Endodermal cell (in vitro differentiated cells): ENCODE data around the gene P2RX1. TPM values are rescaled to one million over a fixed set of nuclear protein-coding genes. Genes with fewer than 3 reads are reported as not detected.

Experiments
- DNase-seq: peaks from one replicate; pipeline ENCODE4 v3.0.0-alpha.2; 2017
- H3K27ac ChIP-seq: 2 replicates; pipeline ENCODE4 v1.5.1; 2013; ENCODE audit warnings: mild to moderate bottlenecking, low read depth, low read length, moderate library complexity
- H3K27me3 ChIP-seq: 2 replicates; pipeline ENCODE4 v1.6.1; 2013; ENCODE audit warnings: mild to moderate bottlenecking, low read length, moderate library complexity; ENCODE audit not compliant: insufficient read depth, control insufficient read depth, poor library complexity, severe bottlenecking
- H3K36me3 ChIP-seq: 2 replicates; pipeline ENCODE4 v1.7.0; 2013; ENCODE audit warnings: mild to moderate bottlenecking, low read length, moderate library complexity; ENCODE audit not compliant: control insufficient read depth, insufficient read depth
- H3K4me1 ChIP-seq: one replicate; pipeline ENCODE4 v1.7.0; 2013; ENCODE audit warnings: low read length; ENCODE audit not compliant: control insufficient read depth, insufficient read depth
- H3K4me3 ChIP-seq: 2 replicates; pipeline ENCODE4 v1.5.1; 2013; ENCODE audit warnings: mild to moderate bottlenecking, low read length, moderate library complexity
- H3K9ac ChIP-seq: 2 replicates; pipeline ENCODE4 v1.6.1; 2013; ENCODE audit warnings: mild to moderate bottlenecking, low read length, moderate library complexity; ENCODE audit not compliant: poor library complexity, severe bottlenecking; ENCODE audit errors: extremely low read depth
- H3K9me3 ChIP-seq: 2 replicates; pipeline ENCODE4 v1.6.1; 2013; ENCODE audit warnings: mild to moderate bottlenecking, low read length, moderate library complexity; ENCODE audit not compliant: control insufficient read depth
- H3K27ac Mint-ChIP-seq: 2 replicates; pipeline ENCODE4 v1.8.0; 2020; ENCODE audit warnings: mixed read lengths
- H3K27me3 Mint-ChIP-seq: 2 replicates; pipeline ENCODE4 v1.8.0; 2021; ENCODE audit warnings: mild to moderate bottlenecking, mixed read lengths; ENCODE audit not compliant: insufficient read depth
- H3K36me3 Mint-ChIP-seq: 2 replicates; pipeline ENCODE4 v1.8.0; 2020; ENCODE audit warnings: low read depth, mixed read lengths
- H3K4me1 Mint-ChIP-seq: 2 replicates; pipeline ENCODE4 v1.8.0; 2020; ENCODE audit warnings: mixed read lengths
- H3K4me3 Mint-ChIP-seq: 2 replicates; pipeline ENCODE4 v1.8.0; 2020; ENCODE audit warnings: mild to moderate bottlenecking, moderate library complexity, mixed read lengths
- H3K9me3 Mint-ChIP-seq: 2 replicates; pipeline ENCODE4 v1.8.0; 2020; ENCODE audit warnings: mild to moderate bottlenecking, mixed read lengths
- WGBS, 2 experiments: methylation state at CpG; one replicate each; pipeline versions ENCODE4 v1.1.5 to v1.1.7; 2013; ENCODE audit warnings: missing lambda C conversion rate in 2 of 2, mixed read lengths in 1 of 2; ENCODE audit not compliant: insufficient coverage in 1 of 2, insufficient read length in 1 of 2; 5-methylcytosine and 5-hydroxymethylcytosine counted together
- total RNA-seq, 2 donors: library from RNA; stranded (reverse); fragmentation: NEBNext Ultra II Directional in 1 of 2; extraction: Animal tissue kit (Norgen Biotek cat#: 25700) in 1 of 2; gene quantifications; 2 replicates in 1 of 2; 3 replicates in 1 of 2; pipeline ENCODE4 v1.2.1, GENCODE V29; 2021
- TF ChIP-seq, protein P1 (sequence below): fragments of 200-600 bp; sonication (generic); conservative IDR thresholded peaks from 2 replicates; pipeline ENCODE4 v1.5.0; 2021; ENCODE audit warnings: antibody characterized with exemption, mild to moderate bottlenecking

The P2RX1 gene
- total RNA-seq, 2 donors from 2014 or later: not detected

DNA sequence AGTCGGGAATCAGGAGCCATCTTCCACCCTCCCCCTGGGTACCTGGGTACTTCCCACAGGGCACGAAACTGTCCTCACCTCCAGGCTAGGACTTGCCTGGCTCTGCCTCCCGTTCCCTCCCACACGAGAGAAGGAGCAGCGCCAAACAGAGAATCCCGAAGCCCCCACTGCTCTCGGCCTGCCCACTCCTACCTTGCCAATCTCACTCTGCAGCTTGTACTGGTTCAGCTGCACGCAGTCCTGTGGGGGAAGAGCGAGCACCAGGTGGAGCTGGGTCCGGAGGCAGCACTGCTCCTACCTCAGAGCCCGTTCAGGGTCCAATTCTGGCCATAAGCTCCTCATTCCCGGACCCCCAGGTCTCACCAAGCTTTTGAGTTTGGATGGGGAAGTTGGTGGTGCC lies 32.1 kb downstream of the P2RX1 start:
- H3K27ac ChIP-seq: no peak overlapping the region
- H3K36me3 ChIP-seq: no peaks in the 10 kb centered on the region
- H3K36me3 Mint-ChIP-seq: no peaks in the 10 kb centered on the region
- H3K4me3 Mint-ChIP-seq: no peak overlapping the region
- whole genome bisulfite sequencing, 2 experiments: 87 to 88% methylated on average over 10 to 12 of the region's 12 CpGs
- H3K9me3 ChIP-seq: no peaks in the 10 kb centered on the region
- no peaks in the 10 kb centered on the region for H3K9me3 Mint-ChIP-seq
- no peak overlapping the region for H3K9ac ChIP-seq
- peaks cover 8% of the 10 kb centered on the region for H3K4me1 Mint-ChIP-seq
- H3K4me1 ChIP-seq: no peaks in the 10 kb centered on the region
- no peaks in the 10 kb centered on the region for H3K27me3 ChIP-seq
- TF ChIP-seq, protein P1, sequence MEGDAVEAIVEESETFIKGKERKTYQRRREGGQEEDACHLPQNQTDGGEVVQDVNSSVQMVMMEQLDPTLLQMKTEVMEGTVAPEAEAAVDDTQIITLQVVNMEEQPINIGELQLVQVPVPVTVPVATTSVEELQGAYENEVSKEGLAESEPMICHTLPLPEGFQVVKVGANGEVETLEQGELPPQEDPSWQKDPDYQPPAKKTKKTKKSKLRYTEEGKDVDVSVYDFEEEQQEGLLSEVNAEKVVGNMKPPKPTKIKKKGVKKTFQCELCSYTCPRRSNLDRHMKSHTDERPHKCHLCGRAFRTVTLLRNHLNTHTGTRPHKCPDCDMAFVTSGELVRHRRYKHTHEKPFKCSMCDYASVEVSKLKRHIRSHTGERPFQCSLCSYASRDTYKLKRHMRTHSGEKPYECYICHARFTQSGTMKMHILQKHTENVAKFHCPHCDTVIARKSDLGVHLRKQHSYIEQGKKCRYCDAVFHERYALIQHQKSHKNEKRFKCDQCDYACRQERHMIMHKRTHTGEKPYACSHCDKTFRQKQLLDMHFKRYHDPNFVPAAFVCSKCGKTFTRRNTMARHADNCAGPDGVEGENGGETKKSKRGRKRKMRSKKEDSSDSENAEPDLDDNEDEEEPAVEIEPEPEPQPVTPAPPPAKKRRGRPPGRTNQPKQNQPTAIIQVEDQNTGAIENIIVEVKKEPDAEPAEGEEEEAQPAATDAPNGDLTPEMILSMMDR: no peak
- H3K27ac Mint-ChIP-seq: no peak overlapping the region
- no peak overlapping the region for H3K4me3 ChIP-seq
- DNase-seq: no peak
- peaks cover 7% of the 10 kb centered on the region for H3K27me3 Mint-ChIP-seq

- Histone ChIP-seq H3K27ac (no peak overlapping the region), H3K4me3 (no peak overlapping the region), H3K9ac (no peak overlapping the region), H3K9me3 (no peaks in the 10 kb centered on the region), H3K27me3 (no peaks in the 10 kb centered on the region), H3K4me1 (no peaks in the 10 kb centered on the region), H3K36me3 (no peaks in the 10 kb centered on the region)
- Mint-ChIP-seq H3K36me3 (peaks cover 2% of the 10 kb centered on the region), H3K4me1 (peaks cover 10% of the 10 kb centered on the region), H3K27ac (peak overlapping the region; percentile 58), H3K4me3 (no peak overlapping the region), H3K27me3 (peaks cover 2% of the 10 kb centered on the region), H3K9me3 (no peaks in the 10 kb centered on the region)
- WGBS, 2 experiments: 89 to 90% methylated on average over 4 of the region's 4 CpGs
- TF ChIP-seq, protein P1: no peak
- DNase-seq: no peak
Measured at GRCh38 chr17:3882276-3882675, 34.0 kb downstream of the P2RX1 start.

DNA sequence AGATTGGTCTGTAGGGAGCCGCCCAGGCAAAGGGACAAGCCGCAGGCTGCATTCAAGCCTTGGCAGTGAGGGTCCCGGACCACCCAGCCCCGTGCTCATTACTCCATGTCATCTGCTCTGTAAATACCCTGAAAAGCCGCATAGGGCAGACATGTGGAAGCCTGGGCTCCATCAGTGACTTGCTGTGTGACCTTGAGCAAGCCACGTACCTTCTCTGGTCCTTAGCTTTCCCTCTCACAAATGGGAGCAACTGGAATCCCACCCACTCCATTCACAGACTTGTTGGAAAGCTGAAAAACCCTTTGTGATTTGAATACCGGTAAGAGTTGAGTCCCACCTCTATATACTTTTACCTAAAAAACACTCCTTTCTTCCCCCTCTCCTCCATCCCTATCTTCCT lies 35.3 kb downstream of the P2RX1 start:
- Mint-ChIP-seq H3K36me3 (peaks cover 4% of the 10 kb centered on the region), H3K4me3 (no peak overlapping the region), H3K4me1 (peaks cover 10% of the 10 kb centered on the region), H3K27me3 (no peaks in the 10 kb centered on the region), H3K9me3 (no peaks in the 10 kb centered on the region), H3K27ac (no peak overlapping the region)
- Histone ChIP-seq H3K27me3 (no peaks in the 10 kb centered on the region), H3K27ac (no peak overlapping the region), H3K4me1 (no peaks in the 10 kb centered on the region), H3K9ac (no peak overlapping the region), H3K9me3 (no peaks in the 10 kb centered on the region), H3K4me3 (no peak overlapping the region), H3K36me3 (no peaks in the 10 kb centered on the region)
- no peak for DNase-seq
- TF ChIP-seq, protein P1: no peak
- WGBS, 2 experiments: 92 to 100% methylated on average over 2 to 7 of the region's 7 CpGs
